Naive B cell (primary cell): Measurements from ENCODE around the gene IDUA. TPM values are rescaled to one million over a fixed set of nuclear protein-coding genes. Genes with fewer than 3 reads are reported as not detected.
A peak's percentile ranks its signal among the peaks of the same experiment; 100 is the strongest.

Source experiments
- ATAC-seq, 2 donors: fragments of 150-1000 bp; cut with Tn5 transposase; 2 replicates each; pipeline ENCODE4 v1.10.0; 2021; ENCODE audit warnings: low read depth in 2 of 2, mild to moderate bottlenecking in 2 of 2, moderate library complexity in 2 of 2
- DNase-seq: peaks from one replicate; pipeline ENCODE4 v3.0.0; 2022
- H3K27ac Mint-ChIP-seq, 6 donors: one replicate each; pipeline ENCODE4 v1.8.0; 2020 to 2022; ENCODE audit warnings: mild to moderate bottlenecking in 6 of 6, mixed read lengths in 6 of 6, moderate library complexity in 5 of 6, inconsistent platforms in 2 of 6
- H3K27me3 Mint-ChIP-seq, 3 donors: one replicate each; pipeline ENCODE4 v1.8.0; 2021 to 2022; ENCODE audit warnings: mixed read lengths in 3 of 3, mild to moderate bottlenecking in 1 of 3
- H3K36me3 Mint-ChIP-seq, 2 donors: one replicate each; pipeline ENCODE4 v1.8.0; 2020 to 2022; ENCODE audit warnings: mixed read lengths in 2 of 2, inconsistent platforms in 1 of 2, mild to moderate bottlenecking in 1 of 2
- H3K4me1 Mint-ChIP-seq, 3 donors: one replicate each; pipeline ENCODE4 v1.8.0; 2020 to 2022; ENCODE audit warnings: mixed read lengths in 3 of 3, inconsistent platforms in 1 of 3, mild to moderate bottlenecking in 1 of 3, moderate library complexity in 1 of 3
- H3K4me3 Mint-ChIP-seq, 8 donors: one replicate each; pipeline ENCODE4 v1.8.0; 2020 to 2022; ENCODE audit warnings: mild to moderate bottlenecking in 8 of 8, mixed read lengths in 8 of 8, moderate library complexity in 8 of 8, inconsistent platforms in 2 of 8
- H3K9me3 Mint-ChIP-seq, 7 donors: one replicate each; pipeline ENCODE4 v1.8.0; 2020 to 2022; ENCODE audit warnings: mixed read lengths in 7 of 7, mild to moderate bottlenecking in 5 of 7, inconsistent platforms in 2 of 7, moderate library complexity in 1 of 7
- polyA plus RNA-seq, 6 donors: library from polyadenylated mRNA; unstranded; fragments of 300-500 nt; fragmentation: Illumina TruSeq; gene quantifications; one replicate each; pipeline ENCODE4 v1.2.3, GENCODE V29; 2021; ENCODE audit warnings: low read depth in 6 of 6

Gene IDUA
- polyA plus RNA-seq, 6 donors from 2014 or later = 2.2 to 8.3 (median 3.3) TPM

DNA sequence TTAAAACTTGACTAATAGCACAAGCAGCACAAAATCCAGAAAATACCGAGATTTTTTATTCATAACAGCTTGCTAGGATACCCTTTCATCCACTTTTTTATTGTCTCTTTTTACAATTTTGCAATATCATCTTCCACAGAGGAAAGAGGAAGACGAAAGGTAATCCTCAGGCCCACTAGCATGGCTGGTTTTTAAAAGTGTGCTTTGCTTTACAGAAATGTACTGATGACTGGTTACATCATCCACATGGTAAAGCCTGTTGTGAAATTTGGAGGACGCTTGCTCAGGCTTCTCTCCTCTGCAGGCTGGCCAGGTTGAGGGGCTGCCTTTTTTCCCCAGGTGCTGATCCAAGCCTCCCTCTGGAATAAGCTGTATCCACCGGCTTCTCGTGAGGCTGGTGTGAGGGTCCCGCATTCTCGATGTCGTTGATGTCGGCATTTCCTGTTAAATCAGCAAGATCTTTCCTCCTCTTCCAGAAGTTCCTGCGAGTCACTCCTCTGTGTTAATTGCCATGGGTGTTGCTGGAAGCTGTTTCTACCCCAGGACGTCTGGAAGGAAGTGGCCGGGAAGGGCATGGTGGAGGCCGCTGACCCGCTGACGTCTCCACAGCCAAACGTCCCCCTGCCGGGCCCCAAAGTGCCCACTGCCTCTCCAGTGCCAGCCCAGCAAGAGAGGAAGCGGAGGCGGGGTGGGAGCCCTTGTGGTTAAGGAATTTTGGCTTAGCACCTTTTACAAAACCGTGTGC lies 7.7 kb upstream of the IDUA start:
- no peak for DNase-seq
- Mint-ChIP-seq H3K9me3 (no peaks in the 10 kb centered on the region), H3K4me1 (peaks cover 0 to 4% (median 0%) of the 10 kb centered on the region in 3 donors), H3K27me3 (no peaks in the 10 kb centered on the region), H3K27ac (no peak overlapping the region), H3K4me3 (no peak overlapping the region), H3K36me3 (no peaks in the 10 kb centered on the region)
- no peak for ATAC-seq

DNA sequence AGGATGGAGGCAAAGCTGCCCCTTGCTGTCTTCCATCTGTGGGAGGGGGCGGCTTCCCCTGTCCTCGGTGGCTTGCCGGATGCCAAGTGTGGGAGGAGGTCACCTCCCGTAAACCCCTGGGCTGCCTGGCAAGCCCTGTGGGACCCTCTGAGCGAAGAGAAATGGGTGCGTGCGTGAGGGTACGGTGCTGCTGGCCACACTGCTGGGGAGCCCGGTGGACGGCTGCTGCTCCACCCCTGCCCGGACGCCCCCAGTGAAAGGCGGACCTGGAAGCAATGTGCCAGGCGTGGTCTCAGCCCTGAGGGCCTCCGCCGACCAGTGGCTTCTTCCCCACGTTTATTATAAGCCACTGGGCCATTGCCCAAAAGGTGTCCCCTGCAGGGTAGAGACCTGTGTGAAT lies 4.6 kb upstream of the IDUA start:
- Mint-ChIP-seq H3K4me3 (peak overlapping the region in 2 of 8 donors; percentile 25 to 35), H3K4me1 (peaks cover 6 to 23% (median 9%) of the 10 kb centered on the region in 3 donors), H3K27ac (no peak overlapping the region), H3K36me3 (no peaks in the 10 kb centered on the region), H3K27me3 (no peaks in the 10 kb centered on the region), H3K9me3 (no peaks in the 10 kb centered on the region)
- ATAC-seq (no peak), DNase-seq (no peak)

DNA sequence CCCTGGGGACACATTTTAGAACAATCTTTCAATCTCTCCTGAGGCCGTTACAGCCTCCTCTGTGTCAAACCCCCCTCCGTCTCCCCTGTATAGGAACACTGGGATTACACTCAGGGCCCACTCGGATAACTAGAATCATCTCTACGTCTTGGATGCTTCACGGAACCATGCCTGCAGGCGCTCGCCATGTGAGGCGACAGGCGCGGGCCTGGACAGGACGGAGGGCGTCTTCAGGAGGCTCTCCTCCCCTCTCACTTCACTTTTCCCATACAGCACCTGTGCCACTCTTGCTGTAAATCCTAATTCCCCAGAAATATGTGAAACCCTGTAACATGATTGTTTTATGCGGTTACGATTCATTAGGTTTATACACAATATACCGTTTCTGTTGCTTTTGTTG lies 4.0 kb upstream of the IDUA start:
- ATAC-seq (no peak), DNase-seq (no peak)
- Mint-ChIP-seq H3K9me3 (no peaks in the 10 kb centered on the region), H3K4me1 (peaks cover 11 to 26% (median 12%) of the 10 kb centered on the region in 3 donors), H3K27me3 (no peaks in the 10 kb centered on the region), H3K27ac (peak overlapping the region in 2 of 6 donors; percentile 11 to 49), H3K36me3 (no peaks in the 10 kb centered on the region), H3K4me3 (peak overlapping the region in 3 of 8 donors; percentile 25 to 38 (median 35))

DNA sequence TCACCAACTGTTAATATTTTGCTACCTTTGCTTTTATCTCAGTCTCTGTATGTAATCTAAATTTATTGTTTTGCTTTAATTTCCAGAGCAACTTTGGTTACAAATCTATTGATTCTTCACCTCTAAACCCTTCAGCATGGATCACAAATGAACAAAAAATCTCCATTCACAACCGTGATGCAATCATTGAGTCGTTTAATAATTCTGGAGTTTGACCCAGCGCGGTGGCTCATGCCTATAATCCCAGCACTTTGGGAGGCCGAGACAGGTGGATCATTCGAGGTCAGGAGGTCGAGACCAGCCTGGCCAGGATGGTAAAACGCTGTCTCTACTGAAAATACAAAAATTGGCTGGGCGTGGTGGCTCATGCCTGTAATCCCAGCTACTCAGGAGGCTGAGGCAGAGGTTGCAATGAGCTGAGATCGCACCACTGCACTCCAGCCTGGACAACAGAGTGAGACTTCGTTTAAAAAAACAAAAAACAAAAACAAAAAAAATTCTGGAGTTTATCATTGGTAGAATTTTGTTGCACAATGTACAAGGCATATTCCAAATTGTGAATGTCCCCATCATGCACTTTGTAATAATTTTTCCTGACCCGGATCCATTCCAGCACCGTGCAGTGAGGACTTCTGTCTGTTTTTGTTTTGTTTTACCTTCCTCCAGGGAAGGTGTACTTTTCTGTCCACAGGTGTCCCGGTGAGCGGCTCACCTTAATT lies 2.3 kb upstream of the IDUA start:
- peak overlapping the region; percentile 67 to 87 (median 82) for H3K4me3 Mint-ChIP-seq
- DNase-seq (no peak), ATAC-seq (no peak)
- no peaks in the 10 kb centered on the region for H3K27me3 Mint-ChIP-seq
- no peaks in the 10 kb centered on the region for H3K9me3 Mint-ChIP-seq
- no peaks in the 10 kb centered on the region for H3K36me3 Mint-ChIP-seq
- peaks cover 11 to 26% (median 12%) of the 10 kb centered on the region in 3 donors for H3K4me1 Mint-ChIP-seq
- peak overlapping the region in 1 of 6 donors; percentile 66 for H3K27ac Mint-ChIP-seq

DNA sequence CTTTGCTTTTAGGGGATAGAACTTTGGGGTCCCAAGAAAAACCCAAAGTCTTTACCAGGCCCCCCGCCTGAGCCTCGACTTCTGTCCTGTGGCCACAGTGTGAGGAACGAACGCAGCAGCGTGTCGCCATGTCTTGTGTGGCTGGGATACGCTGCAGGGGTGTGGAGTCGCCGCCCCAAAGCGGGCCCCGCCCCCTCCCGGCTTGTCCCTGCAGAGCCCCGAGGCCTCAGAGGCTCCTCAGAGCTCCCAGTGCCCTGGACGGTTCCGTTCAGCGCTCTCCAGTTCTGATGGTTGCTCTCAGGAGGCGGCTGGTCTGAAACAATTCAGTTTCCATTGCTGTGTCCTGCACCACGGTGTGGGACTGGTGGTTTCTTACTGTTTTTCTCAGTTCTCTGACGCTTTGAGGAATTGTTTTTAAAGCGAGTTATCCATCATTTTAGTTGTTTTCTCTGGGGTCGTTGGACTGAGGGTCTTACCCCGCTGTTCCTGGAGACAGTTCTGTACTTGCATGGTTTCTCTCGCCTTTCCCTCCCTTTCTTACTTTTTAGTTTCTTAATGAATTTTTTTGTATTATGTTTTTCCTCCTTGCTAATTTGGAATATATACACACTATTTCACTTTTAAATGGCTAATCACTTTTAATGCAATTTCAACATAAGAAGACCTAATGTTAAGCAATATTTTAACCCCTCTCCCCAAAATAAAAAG lies 1.6 kb upstream of the IDUA start:
- H3K27ac Mint-ChIP-seq = peak overlapping the region in 1 of 6 donors; percentile 66
- ATAC-seq (peak; percentile 20 to 28), DNase-seq (peak; percentile 52)
- H3K4me3 Mint-ChIP-seq = peak overlapping the region; percentile 67 to 90 (median 82)
- H3K36me3 Mint-ChIP-seq = no peaks in the 10 kb centered on the region
- peaks cover 8 to 26% (median 11%) of the 10 kb centered on the region in 3 donors for H3K4me1 Mint-ChIP-seq
- H3K27me3 Mint-ChIP-seq = no peaks in the 10 kb centered on the region
- H3K9me3 Mint-ChIP-seq = no peaks in the 10 kb centered on the region

DNA sequence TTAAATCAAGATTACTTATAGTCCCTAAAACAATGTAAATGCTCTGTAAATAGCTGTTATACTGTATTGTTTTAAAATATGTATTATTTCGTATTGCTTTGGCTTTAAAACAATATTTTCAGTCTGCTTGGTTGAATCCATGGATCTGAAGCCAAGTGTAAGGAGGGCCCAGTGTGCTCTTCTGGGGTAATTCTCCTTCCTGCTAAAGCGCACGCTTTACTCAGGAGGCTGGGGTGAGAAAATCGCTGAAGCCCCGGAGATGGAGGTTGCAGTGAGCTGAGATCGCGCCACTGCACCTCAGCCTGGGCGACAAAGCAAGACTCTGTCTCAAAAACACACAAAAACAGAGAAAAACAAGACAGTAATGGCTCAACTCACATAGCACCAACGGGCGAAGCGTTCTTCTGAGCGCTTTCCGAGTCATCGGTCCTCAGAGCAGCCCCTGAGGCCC lies 391 bp upstream of the IDUA start:
- DNase-seq = no peak
- Mint-ChIP-seq H3K4me1 (peaks cover 8 to 26% (median 11%) of the 10 kb centered on the region in 3 donors), H3K27ac (peak overlapping the region in 5 of 6 donors; percentile 49 to 92 (median 74)), H3K9me3 (no peaks in the 10 kb centered on the region), H3K36me3 (no peaks in the 10 kb centered on the region), H3K27me3 (no peaks in the 10 kb centered on the region), H3K4me3 (peak overlapping the region; percentile 82 to 91 (median 88))
- ATAC-seq = peak in 1 of 2 donors; percentile 6

DNA sequence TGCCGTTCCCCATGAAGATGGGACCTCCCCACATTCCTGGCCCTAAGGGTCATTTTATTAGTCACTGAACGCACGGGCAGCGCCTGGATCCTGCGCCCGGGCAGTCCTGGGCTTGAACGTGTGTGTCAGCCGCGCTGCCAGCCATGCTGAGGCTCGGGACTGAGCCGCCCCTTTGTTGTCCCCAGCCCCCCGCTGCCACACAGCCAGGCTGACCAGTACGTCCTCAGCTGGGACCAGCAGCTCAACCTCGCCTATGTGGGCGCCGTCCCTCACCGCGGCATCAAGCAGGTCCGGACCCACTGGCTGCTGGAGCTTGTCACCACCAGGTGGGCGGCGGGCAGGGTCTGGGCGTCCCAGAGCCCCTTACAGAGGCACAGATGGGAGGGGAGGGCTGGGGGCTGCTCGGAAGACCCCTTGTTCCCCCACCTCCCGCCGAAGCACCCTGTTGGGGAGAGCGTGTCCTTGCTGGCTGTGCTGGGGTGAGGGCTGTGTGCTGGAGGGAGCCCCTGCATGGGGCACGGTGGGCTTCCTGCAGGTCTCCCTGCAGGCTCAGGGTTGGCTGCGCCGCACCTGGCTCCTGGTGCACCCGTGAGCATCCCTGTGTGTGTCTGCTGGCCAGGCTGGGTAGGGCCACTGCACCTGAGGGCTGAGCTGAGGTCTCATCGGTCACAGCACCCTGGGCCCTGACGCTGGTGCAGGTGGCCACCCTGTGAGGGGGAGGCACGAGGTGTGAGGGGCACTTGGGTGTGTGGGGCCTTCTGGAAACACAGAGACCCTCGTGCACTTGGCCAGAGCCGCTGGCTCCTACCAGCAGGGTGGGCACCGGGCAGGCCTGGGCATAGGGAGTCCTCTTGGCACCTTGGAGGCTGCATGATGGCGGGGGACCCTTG lies 1.0 kb downstream of the IDUA start:
- DNase-seq (no peak), ATAC-seq (no peak)
- Mint-ChIP-seq H3K27ac (peak overlapping the region in 1 of 6 donors; percentile 95), H3K4me3 (peak overlapping the region; percentile 57 to 89 (median 80)), H3K27me3 (no peaks in the 10 kb centered on the region), H3K4me1 (peaks cover 8 to 26% (median 11%) of the 10 kb centered on the region in 3 donors), H3K36me3 (no peaks in the 10 kb centered on the region), H3K9me3 (no peaks in the 10 kb centered on the region)

DNA sequence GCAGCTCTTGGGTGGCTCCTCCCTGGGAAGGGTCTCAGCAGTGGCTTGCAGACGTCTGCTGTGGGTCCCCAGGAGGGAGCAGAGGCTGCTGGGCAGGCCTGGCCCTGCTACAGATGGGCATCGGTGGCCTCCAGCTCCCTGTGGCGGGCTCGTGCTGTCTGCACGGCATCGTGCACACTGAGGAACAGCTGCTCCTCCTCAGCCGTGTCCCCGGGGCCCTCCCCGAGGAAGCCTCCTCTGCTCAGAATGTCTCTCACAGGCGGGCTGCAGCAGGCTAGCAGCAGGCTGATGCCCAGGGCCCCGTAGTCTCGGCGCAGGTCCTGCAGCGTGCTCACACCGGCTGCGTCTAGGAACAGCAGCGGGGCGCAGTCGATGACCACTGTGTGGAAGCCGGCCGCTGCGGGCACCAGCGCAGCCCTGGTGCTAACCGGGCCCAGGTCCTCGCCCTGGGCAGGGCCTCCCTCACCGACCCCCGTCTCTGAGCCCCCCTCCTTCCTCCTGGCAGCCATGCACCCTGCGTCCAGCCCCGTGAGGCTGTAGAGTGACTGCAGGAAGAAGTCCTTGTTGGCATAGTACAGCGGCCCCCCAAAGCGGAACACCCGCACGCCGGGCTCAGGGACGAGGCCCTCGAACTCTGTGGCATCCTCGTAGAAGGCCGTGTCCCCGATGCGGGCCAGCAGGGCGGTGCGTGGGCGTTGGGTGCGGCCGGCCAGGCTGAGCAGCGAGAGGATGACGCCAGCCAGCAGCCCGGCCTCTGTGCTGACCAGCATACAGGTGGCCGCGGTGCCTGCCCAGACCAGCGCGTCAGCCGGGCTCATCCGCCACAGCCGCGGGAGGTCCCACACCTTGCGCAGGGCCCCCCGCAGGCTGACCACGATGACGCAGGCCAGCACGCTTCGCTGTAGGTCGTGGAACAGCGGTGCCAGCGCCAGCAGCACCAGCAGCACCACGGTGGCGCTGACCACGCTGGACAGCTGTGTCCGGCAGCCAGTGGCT lies 2.2 kb downstream of the IDUA start:
- peaks cover 8 to 26% (median 11%) of the 10 kb centered on the region in 3 donors for H3K4me1 Mint-ChIP-seq
- DNase-seq = no peak
- no peaks in the 10 kb centered on the region for H3K9me3 Mint-ChIP-seq
- H3K4me3 Mint-ChIP-seq = no peak overlapping the region
- H3K27ac Mint-ChIP-seq = no peak overlapping the region
- no peaks in the 10 kb centered on the region for H3K36me3 Mint-ChIP-seq
- ATAC-seq = no peak
- no peaks in the 10 kb centered on the region for H3K27me3 Mint-ChIP-seq

DNA sequence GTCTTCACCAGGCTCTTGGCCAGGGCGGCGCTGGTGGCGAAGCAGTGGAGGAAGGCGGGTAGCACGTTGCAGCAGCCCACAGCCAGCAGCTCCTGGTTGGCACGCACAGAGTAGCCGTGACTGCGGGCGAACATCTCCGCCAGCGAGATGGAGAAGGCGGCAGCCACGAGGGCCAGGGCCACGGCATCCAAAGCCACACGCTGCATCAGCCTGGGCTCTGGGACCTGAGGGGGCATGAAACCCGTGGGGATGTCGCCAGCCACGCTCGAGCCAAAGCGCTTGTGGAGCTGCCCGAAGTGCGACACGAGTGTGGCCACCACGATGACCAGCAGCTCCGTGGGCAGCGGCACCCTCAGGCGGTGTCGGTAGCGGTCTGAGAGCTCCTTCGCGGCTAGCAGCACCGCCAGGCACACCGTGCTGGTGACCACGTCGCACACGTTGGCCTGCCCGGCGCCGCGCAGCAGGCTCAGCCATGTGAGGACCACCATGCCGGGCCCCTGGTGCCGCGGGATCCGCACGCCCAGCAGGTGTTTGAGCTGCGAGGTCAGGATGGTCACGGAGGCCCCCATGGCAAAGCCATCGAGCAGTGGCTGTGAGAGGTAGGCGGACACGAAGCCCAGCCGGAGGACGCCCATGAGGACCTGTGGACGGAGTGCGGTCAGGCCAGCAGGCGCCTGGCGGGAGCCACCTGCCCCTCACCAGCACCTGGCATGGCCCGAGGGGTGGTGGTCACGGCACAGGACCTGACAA lies 3.1 kb downstream of the IDUA start:
- no peak overlapping the region for H3K27ac Mint-ChIP-seq
- no peaks in the 10 kb centered on the region for H3K9me3 Mint-ChIP-seq
- H3K4me3 Mint-ChIP-seq = no peak overlapping the region
- H3K4me1 Mint-ChIP-seq = peaks cover 8 to 19% (median 11%) of the 10 kb centered on the region in 3 donors
- no peaks in the 10 kb centered on the region for H3K36me3 Mint-ChIP-seq
- no peaks in the 10 kb centered on the region for H3K27me3 Mint-ChIP-seq
- DNase-seq (no peak), ATAC-seq (no peak)

DNA sequence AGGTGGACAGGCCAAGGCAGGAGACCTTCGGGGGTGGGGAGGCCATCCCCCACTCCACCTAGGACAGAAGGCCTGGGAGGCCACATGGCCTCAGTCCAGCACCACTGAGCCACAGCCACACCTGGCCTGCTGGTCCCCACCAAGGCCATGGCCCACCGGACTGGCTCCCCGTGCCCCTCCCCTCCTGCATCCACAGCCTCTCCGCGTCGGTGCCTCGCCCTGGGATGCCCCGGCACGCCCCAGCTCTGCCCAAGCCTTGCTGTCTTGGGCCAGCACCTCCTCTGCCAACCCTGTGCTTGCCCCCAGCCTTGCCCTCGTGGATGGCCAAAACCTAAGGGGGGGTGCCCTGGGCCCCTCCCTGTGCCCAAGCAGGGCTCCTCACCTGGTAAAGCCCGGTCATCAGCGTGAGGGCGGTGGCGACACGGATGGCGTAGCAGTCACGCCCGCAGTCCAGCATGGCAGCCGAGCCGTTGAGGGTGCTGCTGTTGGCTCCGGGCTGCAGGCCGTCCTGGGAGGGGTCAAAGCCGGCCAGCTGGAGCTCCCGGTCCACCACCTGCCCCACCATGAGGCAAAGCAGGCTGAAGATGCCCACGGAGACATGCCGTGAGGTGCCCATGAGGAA lies 4.0 kb downstream of the IDUA start:
- H3K27me3 Mint-ChIP-seq = peaks cover 0 to 5% (median 0%) of the 10 kb centered on the region in 3 donors
- ATAC-seq (no peak), DNase-seq (no peak)
- no peaks in the 10 kb centered on the region for H3K9me3 Mint-ChIP-seq
- H3K27ac Mint-ChIP-seq = peak overlapping the region in 2 of 6 donors; percentile 24 to 34
- H3K4me1 Mint-ChIP-seq = peaks cover 4 to 11% (median 10%) of the 10 kb centered on the region in 3 donors
- no peak overlapping the region for H3K4me3 Mint-ChIP-seq
- H3K36me3 Mint-ChIP-seq = no peaks in the 10 kb centered on the region
